Stimulated activated naive CD8-positive, alpha-beta T cell treated with anti-CD3 and anti-CD28 coated beads, Interleukin-15, amount 100 ng/mL, for 72 hours (primary cell): ENCODE measurements around the gene NFKBIZ.
"Not testable (repeated sequence)": the region's sequence is repeated elsewhere in the genome, so short reads cannot be mapped to it uniquely, and the experiment has no call there.

Experiments
- ATAC-seq: fragments of 150-1000 bp; cut with Tn5 transposase; 2 replicates; pipeline ENCODE4 v1.10.0; 2021; ENCODE audit warnings: mild to moderate bottlenecking, moderate library complexity
- DNase-seq, 2 donors: peaks; one replicate each; pipeline ENCODE4 v3.0.0; 2021 to 2022
- H3K27ac Mint-ChIP-seq, 2 donors: one replicate each; pipeline ENCODE4 v1.8.0; 2022; ENCODE audit warnings: mild to moderate bottlenecking in 2 of 2, mixed read lengths in 2 of 2, moderate library complexity in 2 of 2
- H3K27me3 Mint-ChIP-seq: one replicate; pipeline ENCODE4 v1.8.0; 2022; ENCODE audit warnings: mixed read lengths
- H3K4me1 Mint-ChIP-seq: one replicate; pipeline ENCODE4 v1.8.0; 2022; ENCODE audit warnings: mild to moderate bottlenecking, mixed read lengths
- H3K4me3 Mint-ChIP-seq, 2 donors: one replicate each; pipeline ENCODE4 v1.8.0; 2022; ENCODE audit warnings: mild to moderate bottlenecking in 2 of 2, mixed read lengths in 2 of 2, moderate library complexity in 1 of 2
- H3K9me3 Mint-ChIP-seq, 2 donors: one replicate each; pipeline ENCODE4 v1.8.0; 2022; ENCODE audit warnings: mixed read lengths in 2 of 2

Gene NFKBIZ

DNA sequence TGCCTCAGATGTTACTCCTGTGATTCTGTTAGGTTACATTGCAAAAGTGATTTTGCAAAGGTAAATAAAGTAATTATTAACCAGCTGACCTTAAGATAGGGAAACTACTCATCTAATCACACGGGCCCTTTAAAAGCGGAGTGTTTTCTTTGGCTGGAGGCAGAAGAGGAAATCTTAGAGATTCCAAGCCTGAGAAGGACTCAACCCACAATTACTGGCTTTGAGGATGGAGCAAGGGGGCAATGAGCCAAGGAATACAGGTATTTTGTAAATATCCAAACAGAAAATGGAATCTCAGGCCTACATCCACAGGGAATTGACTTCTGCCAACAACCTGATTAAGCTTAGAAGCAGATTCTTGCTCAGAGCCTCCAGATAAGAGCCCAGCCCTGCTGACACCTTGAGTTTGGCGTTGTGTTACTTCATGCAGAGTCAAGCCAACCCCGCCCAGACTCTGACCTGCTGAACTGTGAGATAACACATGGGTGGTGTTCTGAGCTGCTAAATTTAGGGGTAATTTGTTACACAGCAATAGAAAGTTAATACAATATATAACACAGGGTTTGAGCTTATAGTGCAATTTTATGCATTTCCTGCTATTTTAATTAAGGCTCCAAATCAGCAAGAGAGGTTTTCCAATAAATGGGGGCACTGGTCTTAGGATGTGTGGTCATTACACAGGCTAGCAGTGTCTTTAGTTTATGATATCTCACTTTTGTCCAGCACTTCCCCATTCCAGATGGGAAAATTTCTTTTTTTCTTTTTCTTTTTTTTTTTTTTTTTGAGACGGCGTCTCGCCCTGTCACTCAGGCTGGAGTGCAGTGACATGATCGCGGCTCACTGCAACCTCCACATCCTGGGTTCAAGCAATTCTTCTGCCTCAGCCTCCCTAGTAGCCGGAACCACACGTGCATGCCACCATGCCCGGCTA lies 19.5 kb downstream of the NFKBIZ start:
- H3K27me3 Mint-ChIP-seq, result no peaks in the 10 kb centered on the region
- ATAC-seq (peak; percentile 15), DNase-seq (no peak)

DNA sequence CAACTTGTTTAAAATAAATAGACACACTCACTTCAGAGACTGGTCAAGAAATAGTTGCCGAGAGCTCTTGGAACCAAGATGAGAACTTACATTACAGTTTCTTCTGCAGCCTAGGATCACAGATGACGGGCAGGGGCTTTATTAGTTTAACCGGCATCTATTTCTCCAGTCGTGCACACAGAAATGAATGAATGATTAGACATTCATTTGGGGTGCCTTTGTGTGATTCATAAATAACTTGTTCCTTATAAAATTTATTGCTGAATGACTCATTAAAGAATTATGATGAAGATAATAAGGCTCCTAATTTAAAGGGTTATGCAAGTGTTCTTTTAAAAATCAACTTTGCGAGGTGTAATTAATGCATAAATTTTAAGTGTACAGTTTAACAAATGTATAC lies 20.8 kb downstream of the NFKBIZ start:
- H3K27ac Mint-ChIP-seq, result no peak overlapping the region
- no peaks in the 10 kb centered on the region for H3K27me3 Mint-ChIP-seq
- DNase-seq (no peak), ATAC-seq (no peak)
- no peak overlapping the region for H3K4me3 Mint-ChIP-seq
- no peaks in the 10 kb centered on the region for H3K4me1 Mint-ChIP-seq
- H3K9me3 Mint-ChIP-seq, result peaks cover 0 to 5% of the 10 kb centered on the region in 2 donors

More for the DNA sequence above, 19.5 kb downstream of the NFKBIZ start:
- peaks cover under 1% of the 10 kb centered on the region for H3K4me1 Mint-ChIP-seq
- H3K4me3 Mint-ChIP-seq, result no peak overlapping the region
- peak overlapping the region in 1 of 2 donors; percentile 81 for H3K27ac Mint-ChIP-seq
- peaks cover 0 to 5% of the 10 kb centered on the region in 2 donors for H3K9me3 Mint-ChIP-seq

GRCh38 chr3:101873619-101874018 lies 24.3 kb downstream of the NFKBIZ start:
- Mint-ChIP-seq H3K4me3 (no peak overlapping the region), H3K27ac (no peak overlapping the region), H3K4me1 (no peaks in the 10 kb centered on the region), H3K27me3 (no peaks in the 10 kb centered on the region), H3K9me3 (peaks cover 0 to 5% of the 10 kb centered on the region in 2 donors)
- ATAC-seq (no peak), DNase-seq (no peak)

- Mint-ChIP-seq H3K4me3 (no peak overlapping the region), H3K9me3 (peaks cover 0 to 8% of the 10 kb centered on the region in 2 donors), H3K27ac (no peak overlapping the region), H3K4me1 (no peaks in the 10 kb centered on the region), H3K27me3 (no peaks in the 10 kb centered on the region)
- ATAC-seq (no peak), DNase-seq (no peak)
Measured at GRCh38 chr3:101876142-101876541, 26.8 kb downstream of the NFKBIZ start.

- Mint-ChIP-seq H3K9me3 (peaks cover 0 to 4% of the 10 kb centered on the region in 2 donors), H3K27ac (no peak overlapping the region), H3K4me3 (no peak overlapping the region), H3K27me3 (no peaks in the 10 kb centered on the region), H3K4me1 (no peaks in the 10 kb centered on the region)
- no peak for DNase-seq
- no peak for ATAC-seq
Measured at GRCh38 chr3:101878589-101878988, 29.3 kb downstream of the NFKBIZ start.

GRCh38 chr3:101879102-101879501 lies 29.8 kb downstream of the NFKBIZ start:
- Mint-ChIP-seq H3K27ac (no peak overlapping the region), H3K27me3 (no peaks in the 10 kb centered on the region)

GRCh38 chr3:101879623-101880284 lies 30.4 kb downstream of the NFKBIZ start:
- H3K27me3 Mint-ChIP-seq, result no peaks in the 10 kb centered on the region
- H3K27ac Mint-ChIP-seq, result peak overlapping the region in 1 of 2 donors; percentile 17
- no peak overlapping the region for H3K4me3 Mint-ChIP-seq
- H3K9me3 Mint-ChIP-seq, result peaks cover 1 to 4% of the 10 kb centered on the region in 2 donors
- no peaks in the 10 kb centered on the region for H3K4me1 Mint-ChIP-seq
- DNase-seq, result no peak
- ATAC-seq, result no peak

More at GRCh38 chr3:101879102-101879501, 29.8 kb downstream of the NFKBIZ start:
- DNase-seq, result no peak
- H3K4me1 Mint-ChIP-seq, result no peaks in the 10 kb centered on the region
- no peak overlapping the region for H3K4me3 Mint-ChIP-seq
- H3K9me3 Mint-ChIP-seq, result peaks cover 0 to 4% of the 10 kb centered on the region in 2 donors
- no peak for ATAC-seq

DNA sequence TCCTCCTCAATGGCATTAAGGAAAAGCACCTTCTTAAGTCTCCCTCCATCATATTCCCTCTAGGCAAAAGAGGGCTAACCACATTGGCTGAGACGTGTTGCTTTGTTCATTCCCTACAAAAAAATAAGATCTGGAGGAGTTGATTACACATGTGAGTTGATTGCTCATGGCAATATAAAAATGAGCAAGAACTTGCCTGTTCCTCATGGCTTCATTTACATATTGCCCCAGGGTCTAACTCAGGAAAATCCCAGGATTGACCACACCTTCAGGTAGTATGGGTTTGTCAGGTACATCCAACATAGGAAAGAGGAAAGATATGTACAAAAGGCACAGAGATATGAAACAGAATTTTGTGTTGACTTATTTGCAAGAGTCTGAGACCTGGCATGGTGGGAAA lies 35.5 kb downstream of the NFKBIZ start:
- ATAC-seq, result no peak
- no peak for DNase-seq
- Mint-ChIP-seq H3K4me1 (no peaks in the 10 kb centered on the region), H3K27me3 (no peaks in the 10 kb centered on the region), H3K4me3 (no peak overlapping the region), H3K9me3 (peaks cover 0 to 18% of the 10 kb centered on the region in 2 donors), H3K27ac (no peak overlapping the region)

- not testable (repeated sequence) for H3K4me1 Mint-ChIP-seq, H3K27ac Mint-ChIP-seq, H3K27me3 Mint-ChIP-seq, DNase-seq, ATAC-seq, H3K4me3 Mint-ChIP-seq
- H3K9me3 Mint-ChIP-seq, result peaks cover 0 to 18% of the 10 kb centered on the region in 2 donors
Measured at GRCh38 chr3:101885584-101885983, 36.3 kb downstream of the NFKBIZ start.

GRCh38 chr3:101886626-101887025 lies 37.3 kb downstream of the NFKBIZ start:
- peaks cover 5% of the 10 kb centered on the region for H3K4me1 Mint-ChIP-seq
- no peak for ATAC-seq
- no peak overlapping the region for H3K4me3 Mint-ChIP-seq

DNA sequence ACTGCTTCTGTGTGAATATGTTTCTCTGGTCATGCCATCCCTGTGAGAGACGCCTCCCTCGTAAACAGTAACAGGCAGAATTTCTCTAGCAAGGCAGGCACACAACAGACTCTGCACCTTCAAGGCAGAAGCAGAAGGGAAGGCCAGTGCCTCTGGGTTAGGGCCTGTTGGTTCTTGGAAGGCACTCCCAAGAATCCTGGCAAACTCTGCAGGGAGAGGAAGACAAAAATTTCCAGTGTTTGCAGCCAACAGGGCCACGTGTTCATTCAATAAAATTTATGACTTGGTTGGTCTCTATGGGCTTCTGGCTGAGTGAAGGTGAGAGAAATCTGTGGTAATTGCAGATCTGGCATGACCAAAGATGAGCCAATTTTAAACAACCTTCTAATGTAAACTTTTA lies 39.3 kb downstream of the NFKBIZ start:
- no peak for ATAC-seq
- Mint-ChIP-seq H3K4me3 (no peak overlapping the region), H3K9me3 (peaks cover 0 to 18% of the 10 kb centered on the region in 2 donors), H3K4me1 (peaks cover 5% of the 10 kb centered on the region), H3K27me3 (no peaks in the 10 kb centered on the region), H3K27ac (no peak overlapping the region)
- no peak for DNase-seq

More at GRCh38 chr3:101886626-101887025, 37.3 kb downstream of the NFKBIZ start:
- Mint-ChIP-seq H3K27me3 (no peaks in the 10 kb centered on the region), H3K9me3 (peaks cover 0 to 18% of the 10 kb centered on the region in 2 donors), H3K27ac (no peak overlapping the region)
- no peak for DNase-seq

GRCh38 chr3:101890716-101891115 lies 41.4 kb downstream of the NFKBIZ start:
- Mint-ChIP-seq H3K27ac (no peak overlapping the region), H3K27me3 (no peaks in the 10 kb centered on the region), H3K4me3 (no peak overlapping the region), H3K4me1 (peaks cover 5% of the 10 kb centered on the region), H3K9me3 (peaks cover 0 to 10% of the 10 kb centered on the region in 2 donors)
- ATAC-seq (peak; percentile 85), DNase-seq (no peak)

- H3K4me1 Mint-ChIP-seq, result peaks cover 5% of the 10 kb centered on the region
- H3K4me3 Mint-ChIP-seq, result no peak overlapping the region
- H3K27me3 Mint-ChIP-seq, result no peaks in the 10 kb centered on the region
- H3K27ac Mint-ChIP-seq, result no peak overlapping the region
- ATAC-seq (no peak), DNase-seq (no peak)
- no peaks in the 10 kb centered on the region for H3K9me3 Mint-ChIP-seq
Measured at GRCh38 chr3:101892648-101893047, 43.3 kb downstream of the NFKBIZ start.

- H3K9me3 Mint-ChIP-seq, result no peaks in the 10 kb centered on the region
- ATAC-seq (no peak), DNase-seq (no peak)
- no peaks in the 10 kb centered on the region for H3K27me3 Mint-ChIP-seq
- peaks cover 5% of the 10 kb centered on the region for H3K4me1 Mint-ChIP-seq
- no peak overlapping the region for H3K4me3 Mint-ChIP-seq
- no peak overlapping the region for H3K27ac Mint-ChIP-seq
Measured at GRCh38 chr3:101896083-101896757, 46.9 kb downstream of the NFKBIZ start.

DNA sequence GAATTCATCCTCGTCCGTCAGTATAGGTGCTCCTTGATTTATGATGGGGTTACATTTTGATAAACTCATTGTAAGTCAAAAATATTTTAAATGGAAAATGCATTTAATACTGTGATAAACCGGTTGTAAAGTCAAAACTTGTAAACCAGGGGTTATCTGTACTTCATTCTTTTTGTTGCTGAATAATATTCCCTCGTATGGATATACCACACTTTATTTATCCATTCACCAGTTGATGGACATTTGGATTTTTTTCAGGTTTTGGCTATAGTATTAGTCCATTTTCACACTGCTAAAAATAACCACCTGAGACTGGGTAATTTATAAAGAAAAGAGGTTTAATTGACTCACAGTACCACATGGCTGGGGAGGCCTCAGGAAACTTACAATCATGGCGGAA lies 47.7 kb downstream of the NFKBIZ start:
- H3K4me3 Mint-ChIP-seq, result no peak overlapping the region
- H3K27me3 Mint-ChIP-seq, result no peaks in the 10 kb centered on the region
- ATAC-seq (no peak), DNase-seq (no peak)
- H3K4me1 Mint-ChIP-seq, result peaks cover 10% of the 10 kb centered on the region
- H3K9me3 Mint-ChIP-seq, result no peaks in the 10 kb centered on the region
- no peak overlapping the region for H3K27ac Mint-ChIP-seq
